ENCODE data around the gene CRELD1.

DNA sequence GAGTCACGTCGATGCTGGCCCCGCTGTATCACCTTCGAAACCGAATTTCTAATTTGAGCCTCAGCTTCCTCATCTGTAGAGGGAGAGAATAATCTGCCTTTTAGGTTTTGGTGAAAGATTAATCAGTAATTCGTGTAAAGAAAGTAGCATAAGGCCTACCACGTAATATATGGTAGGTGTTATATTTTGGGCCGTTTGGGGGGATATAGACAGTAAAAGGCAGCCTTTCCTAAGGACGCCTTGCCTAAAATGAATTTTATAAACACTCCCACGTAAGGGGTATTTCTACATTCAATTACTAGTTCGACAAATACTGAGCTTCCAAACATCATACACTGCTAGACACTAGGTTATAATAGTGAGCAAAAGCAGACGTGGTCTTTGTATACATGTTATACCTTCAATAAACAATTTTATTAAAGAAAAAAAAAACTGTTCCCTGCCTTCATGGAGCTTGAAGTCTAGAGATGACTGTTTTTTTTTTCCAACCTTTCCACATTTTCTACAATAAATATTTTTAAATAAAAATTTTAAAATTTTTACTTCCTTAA lies 42.5 kb upstream of the CRELD1 start:
- TF ChIP-seq, protein P1, sequence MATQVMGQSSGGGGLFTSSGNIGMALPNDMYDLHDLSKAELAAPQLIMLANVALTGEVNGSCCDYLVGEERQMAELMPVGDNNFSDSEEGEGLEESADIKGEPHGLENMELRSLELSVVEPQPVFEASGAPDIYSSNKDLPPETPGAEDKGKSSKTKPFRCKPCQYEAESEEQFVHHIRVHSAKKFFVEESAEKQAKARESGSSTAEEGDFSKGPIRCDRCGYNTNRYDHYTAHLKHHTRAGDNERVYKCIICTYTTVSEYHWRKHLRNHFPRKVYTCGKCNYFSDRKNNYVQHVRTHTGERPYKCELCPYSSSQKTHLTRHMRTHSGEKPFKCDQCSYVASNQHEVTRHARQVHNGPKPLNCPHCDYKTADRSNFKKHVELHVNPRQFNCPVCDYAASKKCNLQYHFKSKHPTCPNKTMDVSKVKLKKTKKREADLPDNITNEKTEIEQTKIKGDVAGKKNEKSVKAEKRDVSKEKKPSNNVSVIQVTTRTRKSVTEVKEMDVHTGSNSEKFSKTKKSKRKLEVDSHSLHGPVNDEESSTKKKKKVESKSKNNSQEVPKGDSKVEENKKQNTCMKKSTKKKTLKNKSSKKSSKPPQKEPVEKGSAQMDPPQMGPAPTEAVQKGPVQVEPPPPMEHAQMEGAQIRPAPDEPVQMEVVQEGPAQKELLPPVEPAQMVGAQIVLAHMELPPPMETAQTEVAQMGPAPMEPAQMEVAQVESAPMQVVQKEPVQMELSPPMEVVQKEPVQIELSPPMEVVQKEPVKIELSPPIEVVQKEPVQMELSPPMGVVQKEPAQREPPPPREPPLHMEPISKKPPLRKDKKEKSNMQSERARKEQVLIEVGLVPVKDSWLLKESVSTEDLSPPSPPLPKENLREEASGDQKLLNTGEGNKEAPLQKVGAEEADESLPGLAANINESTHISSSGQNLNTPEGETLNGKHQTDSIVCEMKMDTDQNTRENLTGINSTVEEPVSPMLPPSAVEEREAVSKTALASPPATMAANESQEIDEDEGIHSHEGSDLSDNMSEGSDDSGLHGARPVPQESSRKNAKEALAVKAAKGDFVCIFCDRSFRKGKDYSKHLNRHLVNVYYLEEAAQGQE (IDR thresholded peaks at IDR 0.05; ENCODE audit: insufficient read depth in 1 of 2, low read depth in 2 of 2, low read length in 2 of 2) = no peak
- TF ChIP-seq POLR2AphosphoS5 (IDR thresholded peaks at IDR 0.05; ENCODE audit: low read depth, low read length) = no peak

Data from PFSK-1 (cell line).